ENCODE results near the gene SYT17. TPM values are rescaled to one million over a fixed set of nuclear protein-coding genes. Genes with fewer than 3 reads are reported as not detected.
"Not testable (repeated sequence)": the region's sequence is repeated elsewhere in the genome, so short reads cannot be mapped to it uniquely, and the experiment has no call there.

The SYT17 gene
- total RNA-seq, 1 donor from 2014 or later = 0.54 TPM

DNA sequence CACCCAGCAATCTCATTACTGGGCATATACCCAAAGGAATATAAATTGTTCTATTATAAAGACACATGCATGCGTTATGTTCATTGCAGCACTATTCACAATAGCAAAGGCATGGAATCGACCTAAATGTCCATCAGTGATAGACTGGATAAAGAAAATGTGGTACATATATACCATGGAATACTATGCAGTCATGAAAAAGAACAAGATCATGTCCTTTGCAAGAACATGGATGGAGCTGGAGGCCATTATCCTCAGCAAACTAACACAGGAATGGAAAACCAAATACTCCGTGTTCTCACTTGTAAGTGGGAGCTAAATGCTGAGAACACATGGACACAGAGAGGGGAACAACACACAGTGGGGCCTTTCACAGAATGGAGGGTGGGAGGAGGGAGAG, 19.9 kb downstream of the SYT17 start:
- DNase-seq; intact Hi-C loops (cut with DNase I); ATAC-seq (ENCODE audit: poor library complexity): not testable (repeated sequence)

DNA sequence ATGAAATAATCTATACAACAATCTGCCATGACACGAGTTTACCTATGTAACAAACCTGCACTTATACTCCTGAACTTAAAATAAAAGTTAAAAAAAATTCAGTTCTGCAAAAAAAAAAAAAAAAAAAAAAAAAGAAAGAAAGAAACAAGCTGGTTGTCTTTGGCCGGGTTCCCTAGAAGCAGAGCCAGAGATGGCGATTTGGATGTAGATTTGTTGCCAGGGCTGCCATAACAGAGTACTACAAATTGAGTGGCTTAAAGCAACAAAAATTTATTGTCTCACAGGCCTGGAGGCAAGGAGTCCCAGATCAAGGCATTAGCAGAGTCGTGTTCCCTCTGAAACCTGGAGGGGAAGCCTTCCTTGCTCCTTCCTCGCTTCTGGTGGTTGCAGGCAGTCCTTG, 20.4 kb downstream of the SYT17 start:
- intact Hi-C loops (cut with DNase I) = no loop called here
- no peak for DNase-seq

GRCh38 chr16:19192865-19193264, 24.8 kb downstream of the SYT17 start:
- DNase-seq = no peak
- intact Hi-C loops (cut with DNase I) = no loop called here
- ATAC-seq (ENCODE audit: poor library complexity) = no peak

More for the DNA sequence above, 20.4 kb downstream of the SYT17 start:
- ATAC-seq (ENCODE audit: poor library complexity) = no peak

GRCh38 chr16:19196871-19197270, 28.8 kb downstream of the SYT17 start:
- intact Hi-C loops (cut with DNase I) = no loop called here
- DNase-seq (no peak), ATAC-seq (ENCODE audit: poor library complexity) (no peak)

- ATAC-seq (ENCODE audit: poor library complexity) = no peak
- intact Hi-C loops (cut with DNase I) = no loop called here
These were observed 35.4 kb downstream of the SYT17 start for GRCh38 chr16:19203374-19203966.

DNA sequence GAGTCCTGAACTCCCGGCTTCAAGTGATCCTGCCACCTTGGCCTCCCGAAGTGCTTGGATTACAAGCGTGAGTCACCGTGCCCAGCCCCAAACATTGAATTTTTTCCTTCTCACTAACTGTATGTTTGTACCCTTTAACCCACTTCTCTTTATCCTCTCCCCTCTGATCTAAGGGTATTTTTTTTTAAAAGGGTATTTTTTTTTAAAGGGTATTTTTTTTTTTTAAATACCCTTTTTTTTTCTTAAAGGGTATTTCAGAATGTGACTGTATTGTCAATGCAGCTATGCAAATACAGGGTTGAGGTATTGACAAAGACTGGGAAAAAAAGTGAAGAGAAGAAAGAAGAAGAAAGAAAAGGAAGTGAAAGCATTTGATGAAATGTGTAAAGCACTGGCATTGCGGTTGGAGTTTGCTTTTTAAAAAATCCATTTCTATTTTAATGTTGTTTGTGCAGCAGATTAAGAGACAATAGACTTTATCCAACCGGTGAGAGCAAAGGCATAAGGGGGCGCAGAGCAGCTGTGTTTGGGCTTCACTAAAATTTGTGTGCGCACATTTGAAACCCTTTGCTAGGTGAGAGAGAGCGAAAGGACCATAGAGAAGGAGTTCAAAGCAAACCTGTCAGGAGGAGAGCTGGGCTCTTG, 42.4 kb downstream of the SYT17 start:
- DNase-seq (no peak), ATAC-seq (ENCODE audit: poor library complexity) (no peak)
- intact Hi-C loops (cut with DNase I) = no loop called here

More at GRCh38 chr16:19203374-19203966, 35.4 kb downstream of the SYT17 start:
- DNase-seq = no peak

- DNase-seq = no peak
- no peak for ATAC-seq (ENCODE audit: poor library complexity)
- intact Hi-C loops (cut with DNase I) = no loop called here
These were observed 42.9 kb downstream of the SYT17 start for GRCh38 chr16:19210968-19211367.

DNA sequence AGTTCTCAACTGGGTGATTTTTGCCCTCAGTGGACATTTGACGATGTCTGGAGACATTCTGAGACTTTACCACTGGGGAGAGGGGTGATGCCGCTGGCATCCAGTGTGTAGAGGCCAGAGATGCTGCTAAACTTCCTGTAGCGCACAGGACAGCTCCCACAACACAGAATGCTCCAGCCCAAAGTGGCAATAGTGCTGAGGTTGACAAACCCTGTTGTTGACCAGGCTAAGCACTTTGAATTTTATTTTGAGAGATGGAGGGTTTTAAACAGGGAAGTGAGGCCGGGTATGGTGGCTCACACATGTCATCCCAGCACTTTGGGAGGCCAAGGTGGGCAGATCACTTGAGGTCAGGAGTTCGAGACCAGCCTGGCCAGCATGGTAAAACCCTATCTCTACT, 44.0 kb downstream of the SYT17 start:
- no peak for ATAC-seq (ENCODE audit: poor library complexity)
- intact Hi-C loops (cut with DNase I) = no loop called here
- no peak for DNase-seq

DNA sequence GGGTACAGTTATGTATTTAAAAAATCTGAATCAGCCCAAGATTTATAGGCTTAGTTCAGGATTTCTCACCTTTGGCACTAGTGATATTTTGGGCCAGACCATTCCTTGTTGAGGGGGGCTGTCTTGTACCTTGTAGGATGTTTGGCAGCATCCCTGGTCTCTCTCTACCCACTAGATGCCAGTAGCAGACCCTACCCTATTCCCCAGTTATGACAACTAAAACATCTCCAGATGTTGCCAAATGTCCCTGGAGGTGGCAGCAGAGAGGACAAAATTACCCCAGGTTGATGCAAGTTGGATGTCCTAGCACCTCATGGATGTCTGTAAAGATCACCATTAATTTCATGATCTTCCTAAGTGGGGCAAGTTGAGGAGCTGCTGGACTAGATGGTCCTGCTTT, 45.8 kb downstream of the SYT17 start:
- intact Hi-C loops (cut with DNase I) = no loop called here
- DNase-seq = no peak
- no peak for ATAC-seq (ENCODE audit: poor library complexity)

GRCh38 chr16:19215705-19216104, 47.7 kb downstream of the SYT17 start:
- intact Hi-C loops (cut with DNase I) = no loop called here
- ATAC-seq (ENCODE audit: poor library complexity) (no peak), DNase-seq (no peak)

DNA sequence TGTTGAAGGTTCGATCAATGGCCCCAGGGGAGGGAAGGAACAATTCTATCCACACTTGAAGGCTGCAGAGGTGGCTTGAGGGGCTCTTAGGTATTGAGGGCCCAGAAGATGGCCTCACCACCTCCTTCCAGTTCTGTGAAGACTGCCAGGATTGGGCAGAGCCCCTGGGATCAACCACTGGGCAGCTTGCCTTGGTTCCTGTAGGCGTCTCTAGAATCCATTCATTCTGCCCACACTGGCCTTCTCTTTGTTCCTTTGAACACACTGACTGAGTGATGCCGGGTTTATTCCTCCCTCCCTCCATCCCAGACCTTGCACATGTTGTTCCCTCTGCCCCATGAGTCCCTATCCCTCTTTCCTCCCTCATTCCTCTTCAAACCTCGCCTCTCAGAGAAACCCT, 50.5 kb downstream of the SYT17 start:
- no peak for DNase-seq
- ATAC-seq (ENCODE audit: poor library complexity) = no peak
- intact Hi-C loops (cut with DNase I) = no loop called here

GRCh38 chr16:19219836-19220235, 51.8 kb downstream of the SYT17 start:
- ATAC-seq (ENCODE audit: poor library complexity) = no peak
- intact Hi-C loops (cut with DNase I) = no loop called here
- DNase-seq = no peak

DNA sequence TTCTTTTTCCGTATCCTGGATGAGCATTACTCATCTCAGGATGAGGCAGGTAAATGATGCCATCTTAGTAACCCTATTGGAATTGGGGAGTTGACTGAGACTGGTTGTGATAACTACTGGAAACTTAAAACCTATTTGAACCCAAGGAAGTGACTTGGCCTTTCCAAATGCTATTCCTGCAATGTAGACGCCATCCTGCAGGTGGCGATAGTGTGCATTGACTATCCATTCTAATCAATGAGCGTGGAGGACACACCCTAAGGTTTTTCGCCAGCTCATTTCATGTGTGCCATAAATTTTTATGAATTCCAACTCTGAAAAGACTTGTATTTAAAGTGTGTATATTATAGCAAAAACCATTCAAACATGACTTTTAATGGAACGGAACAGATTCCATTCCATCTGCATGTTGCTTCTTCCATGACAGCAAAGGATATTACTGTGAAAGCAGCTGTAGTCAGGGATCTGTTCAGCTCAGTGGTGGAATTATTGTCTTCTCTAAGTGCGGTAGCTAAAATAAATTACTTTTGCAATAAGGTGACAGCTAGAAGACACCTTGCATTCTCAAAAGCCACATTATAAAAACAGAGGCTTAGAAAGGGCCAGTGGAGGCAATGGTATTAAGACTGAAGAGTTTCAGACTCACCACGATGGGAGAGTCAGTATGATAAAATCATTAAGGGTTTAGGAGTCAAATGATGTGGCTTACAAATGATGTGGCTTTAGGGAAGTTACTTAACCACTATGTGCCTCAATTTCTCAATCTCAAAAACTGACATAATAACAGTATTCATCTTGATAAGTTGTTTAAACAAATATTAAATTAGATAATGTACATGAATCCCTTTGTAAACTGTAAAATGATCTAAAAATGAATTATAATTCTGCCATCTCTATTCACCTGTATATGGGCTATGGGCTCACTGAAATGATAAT, 55.5 kb downstream of the SYT17 start:
- ATAC-seq (ENCODE audit: poor library complexity) (no peak), DNase-seq (no peak)
- intact Hi-C loops (cut with DNase I) = no loop called here

GRCh38 chr16:19225651-19226050, 57.6 kb downstream of the SYT17 start:
- no peak for ATAC-seq (ENCODE audit: poor library complexity)
- DNase-seq = no peak
- intact Hi-C loops (cut with DNase I) = no loop called here

DNA sequence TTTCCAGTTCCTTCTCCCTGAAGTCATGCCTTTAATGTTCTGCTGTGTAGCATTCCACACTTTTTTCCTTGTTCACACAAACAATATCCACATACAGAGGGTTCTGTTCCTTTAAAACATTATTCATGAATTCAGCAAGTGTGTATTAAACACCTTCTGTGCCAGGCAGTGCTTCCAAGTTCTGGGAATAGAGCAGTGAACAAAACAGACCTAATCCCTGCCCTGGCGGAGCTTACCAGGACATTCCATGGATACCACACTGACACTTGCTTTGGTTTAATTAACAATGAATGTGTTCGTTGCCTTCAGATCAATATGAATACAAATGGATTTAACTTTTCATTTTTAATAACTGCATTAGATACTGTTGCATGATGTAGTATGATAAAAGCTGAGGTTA, 59.6 kb downstream of the SYT17 start:
- no peak for DNase-seq
- peak; percentile 59 for ATAC-seq (ENCODE audit: poor library complexity)

DNA sequence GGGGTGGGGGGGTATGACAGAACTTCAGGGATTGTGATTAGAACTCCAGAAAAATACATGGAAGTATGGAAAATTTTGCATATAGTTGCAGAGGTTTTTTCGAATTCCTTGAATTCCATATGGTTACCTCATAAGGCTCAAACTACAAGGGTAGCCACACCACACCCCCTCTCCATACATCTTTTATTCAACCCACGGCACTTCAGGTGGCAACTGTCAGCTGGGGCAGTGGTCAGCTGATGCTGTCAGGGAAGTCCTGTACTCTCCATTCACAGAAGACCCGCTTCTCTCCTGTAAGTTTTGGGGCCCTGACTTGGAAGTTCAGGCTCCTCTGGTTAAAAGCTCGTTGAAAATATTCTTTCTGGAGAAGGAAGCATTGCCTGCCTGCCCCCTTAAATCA, 60.0 kb downstream of the SYT17 start:
- ATAC-seq (ENCODE audit: poor library complexity) = no peak
- intact Hi-C loops (cut with DNase I) = no loop called here
- DNase-seq = no peak

More for the DNA sequence above, 59.6 kb downstream of the SYT17 start:
- intact Hi-C loops (cut with DNase I) = no loop called here

DNA sequence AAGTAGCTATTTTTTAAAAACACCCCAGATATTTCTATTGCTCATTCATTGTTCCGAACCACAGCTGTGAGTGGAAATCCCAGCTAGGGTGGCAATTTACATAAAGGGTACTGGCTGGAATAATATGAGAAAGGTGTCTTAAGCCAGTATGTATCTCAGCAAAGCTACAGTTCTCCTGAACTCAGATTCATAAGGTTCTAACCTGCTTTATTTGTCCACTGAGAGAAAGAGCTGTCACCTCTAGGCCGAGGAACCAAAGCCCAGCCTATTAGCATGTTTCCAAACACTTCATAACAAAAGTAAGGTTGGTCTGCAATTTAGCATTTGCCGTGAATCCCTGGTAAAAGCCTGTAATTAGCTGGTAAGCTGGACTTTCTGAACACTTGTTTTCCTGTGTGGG, 60.5 kb downstream of the SYT17 start:
- DNase-seq (no peak), ATAC-seq (ENCODE audit: poor library complexity) (no peak)
- intact Hi-C loops (cut with DNase I) = no loop called here

- ATAC-seq (ENCODE audit: poor library complexity) (no peak), DNase-seq (no peak)
- intact Hi-C loops (cut with DNase I) = no loop called here
These were observed 62.5 kb downstream of the SYT17 start for GRCh38 chr16:19230575-19230974.

DNA sequence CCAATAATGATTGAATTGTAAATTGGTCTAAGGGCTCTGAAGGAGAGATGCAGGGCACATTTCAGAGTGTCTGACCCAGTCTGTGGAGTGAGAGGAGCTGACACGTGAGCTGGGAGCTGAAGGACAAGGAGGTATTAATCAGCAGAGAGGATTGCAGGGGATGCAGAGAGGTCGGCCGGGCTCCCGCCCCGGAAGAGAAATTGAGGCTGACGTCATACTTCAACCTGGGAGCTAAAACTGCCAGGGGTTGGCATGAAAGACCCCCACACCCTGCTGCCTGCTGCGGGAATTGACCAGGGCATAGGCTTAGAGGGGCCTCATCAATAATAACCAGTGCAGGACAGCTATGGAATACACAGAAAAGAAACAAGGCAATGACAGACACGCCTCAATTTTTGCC, 63.8 kb downstream of the SYT17 start:
- no peak for ATAC-seq (ENCODE audit: poor library complexity)
- intact Hi-C loops (cut with DNase I) = no loop called here
- no peak for DNase-seq

GRCh38 chr16:19232988-19233387, 64.9 kb downstream of the SYT17 start:
- DNase-seq (no peak), ATAC-seq (ENCODE audit: poor library complexity) (no peak)
- intact Hi-C loops (cut with DNase I) = no loop called here
